ENCODE results near the gene KLRG1. TPM values are rescaled to one million over a fixed set of nuclear protein-coding genes. Genes with fewer than 3 reads are reported as not detected.

KLRG1 gene
- total and polyA plus RNA-seq, 2 of the 8 experiments (the other 6 are each of a cell fraction or from before 2014, with no cell fraction given) = 7.9 to 12.8 TPM

DNA sequence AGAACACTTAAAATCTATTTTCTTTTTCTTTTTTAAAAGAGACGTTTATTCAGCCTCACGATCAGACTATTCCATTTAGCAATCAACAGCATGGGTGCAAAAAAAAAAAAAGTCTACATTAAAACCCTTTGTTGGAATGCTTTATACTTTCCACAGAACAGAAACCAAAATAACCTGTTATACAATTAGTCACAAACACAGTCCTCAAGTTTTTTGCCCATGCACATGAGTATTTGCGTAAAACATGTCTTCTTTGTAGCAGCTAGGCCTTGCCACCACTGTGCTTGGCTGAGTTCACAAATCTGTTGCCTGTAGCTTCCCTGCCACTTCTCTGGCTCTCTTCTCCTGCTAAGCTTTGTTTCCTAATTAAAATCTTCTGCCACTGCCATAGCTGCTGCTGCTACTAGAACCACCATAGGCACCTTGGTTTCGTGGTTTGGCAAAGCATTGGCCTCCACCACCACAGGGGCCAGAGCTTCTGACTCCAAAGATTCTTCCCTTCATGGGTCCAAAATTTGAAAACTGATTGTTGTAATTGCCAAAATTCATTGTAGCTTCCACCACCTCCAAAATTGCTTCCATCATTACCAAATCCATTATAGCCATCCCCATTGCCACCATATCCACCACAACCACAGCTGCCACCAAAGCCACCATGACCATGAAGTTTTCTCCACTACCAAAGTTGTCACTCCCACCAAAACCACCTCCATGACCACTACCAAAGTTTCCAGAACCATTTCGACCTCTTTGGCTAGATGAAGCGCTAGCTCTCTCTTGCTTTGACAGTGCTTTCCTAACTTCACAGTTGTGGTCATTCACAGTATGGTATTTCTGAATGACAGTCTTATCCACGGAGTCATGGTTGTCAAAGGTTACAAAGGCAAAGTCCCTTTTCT lies 38.1 kb downstream of the KLRG1 start (continued):
- TF ChIP-seq, protein P1, sequence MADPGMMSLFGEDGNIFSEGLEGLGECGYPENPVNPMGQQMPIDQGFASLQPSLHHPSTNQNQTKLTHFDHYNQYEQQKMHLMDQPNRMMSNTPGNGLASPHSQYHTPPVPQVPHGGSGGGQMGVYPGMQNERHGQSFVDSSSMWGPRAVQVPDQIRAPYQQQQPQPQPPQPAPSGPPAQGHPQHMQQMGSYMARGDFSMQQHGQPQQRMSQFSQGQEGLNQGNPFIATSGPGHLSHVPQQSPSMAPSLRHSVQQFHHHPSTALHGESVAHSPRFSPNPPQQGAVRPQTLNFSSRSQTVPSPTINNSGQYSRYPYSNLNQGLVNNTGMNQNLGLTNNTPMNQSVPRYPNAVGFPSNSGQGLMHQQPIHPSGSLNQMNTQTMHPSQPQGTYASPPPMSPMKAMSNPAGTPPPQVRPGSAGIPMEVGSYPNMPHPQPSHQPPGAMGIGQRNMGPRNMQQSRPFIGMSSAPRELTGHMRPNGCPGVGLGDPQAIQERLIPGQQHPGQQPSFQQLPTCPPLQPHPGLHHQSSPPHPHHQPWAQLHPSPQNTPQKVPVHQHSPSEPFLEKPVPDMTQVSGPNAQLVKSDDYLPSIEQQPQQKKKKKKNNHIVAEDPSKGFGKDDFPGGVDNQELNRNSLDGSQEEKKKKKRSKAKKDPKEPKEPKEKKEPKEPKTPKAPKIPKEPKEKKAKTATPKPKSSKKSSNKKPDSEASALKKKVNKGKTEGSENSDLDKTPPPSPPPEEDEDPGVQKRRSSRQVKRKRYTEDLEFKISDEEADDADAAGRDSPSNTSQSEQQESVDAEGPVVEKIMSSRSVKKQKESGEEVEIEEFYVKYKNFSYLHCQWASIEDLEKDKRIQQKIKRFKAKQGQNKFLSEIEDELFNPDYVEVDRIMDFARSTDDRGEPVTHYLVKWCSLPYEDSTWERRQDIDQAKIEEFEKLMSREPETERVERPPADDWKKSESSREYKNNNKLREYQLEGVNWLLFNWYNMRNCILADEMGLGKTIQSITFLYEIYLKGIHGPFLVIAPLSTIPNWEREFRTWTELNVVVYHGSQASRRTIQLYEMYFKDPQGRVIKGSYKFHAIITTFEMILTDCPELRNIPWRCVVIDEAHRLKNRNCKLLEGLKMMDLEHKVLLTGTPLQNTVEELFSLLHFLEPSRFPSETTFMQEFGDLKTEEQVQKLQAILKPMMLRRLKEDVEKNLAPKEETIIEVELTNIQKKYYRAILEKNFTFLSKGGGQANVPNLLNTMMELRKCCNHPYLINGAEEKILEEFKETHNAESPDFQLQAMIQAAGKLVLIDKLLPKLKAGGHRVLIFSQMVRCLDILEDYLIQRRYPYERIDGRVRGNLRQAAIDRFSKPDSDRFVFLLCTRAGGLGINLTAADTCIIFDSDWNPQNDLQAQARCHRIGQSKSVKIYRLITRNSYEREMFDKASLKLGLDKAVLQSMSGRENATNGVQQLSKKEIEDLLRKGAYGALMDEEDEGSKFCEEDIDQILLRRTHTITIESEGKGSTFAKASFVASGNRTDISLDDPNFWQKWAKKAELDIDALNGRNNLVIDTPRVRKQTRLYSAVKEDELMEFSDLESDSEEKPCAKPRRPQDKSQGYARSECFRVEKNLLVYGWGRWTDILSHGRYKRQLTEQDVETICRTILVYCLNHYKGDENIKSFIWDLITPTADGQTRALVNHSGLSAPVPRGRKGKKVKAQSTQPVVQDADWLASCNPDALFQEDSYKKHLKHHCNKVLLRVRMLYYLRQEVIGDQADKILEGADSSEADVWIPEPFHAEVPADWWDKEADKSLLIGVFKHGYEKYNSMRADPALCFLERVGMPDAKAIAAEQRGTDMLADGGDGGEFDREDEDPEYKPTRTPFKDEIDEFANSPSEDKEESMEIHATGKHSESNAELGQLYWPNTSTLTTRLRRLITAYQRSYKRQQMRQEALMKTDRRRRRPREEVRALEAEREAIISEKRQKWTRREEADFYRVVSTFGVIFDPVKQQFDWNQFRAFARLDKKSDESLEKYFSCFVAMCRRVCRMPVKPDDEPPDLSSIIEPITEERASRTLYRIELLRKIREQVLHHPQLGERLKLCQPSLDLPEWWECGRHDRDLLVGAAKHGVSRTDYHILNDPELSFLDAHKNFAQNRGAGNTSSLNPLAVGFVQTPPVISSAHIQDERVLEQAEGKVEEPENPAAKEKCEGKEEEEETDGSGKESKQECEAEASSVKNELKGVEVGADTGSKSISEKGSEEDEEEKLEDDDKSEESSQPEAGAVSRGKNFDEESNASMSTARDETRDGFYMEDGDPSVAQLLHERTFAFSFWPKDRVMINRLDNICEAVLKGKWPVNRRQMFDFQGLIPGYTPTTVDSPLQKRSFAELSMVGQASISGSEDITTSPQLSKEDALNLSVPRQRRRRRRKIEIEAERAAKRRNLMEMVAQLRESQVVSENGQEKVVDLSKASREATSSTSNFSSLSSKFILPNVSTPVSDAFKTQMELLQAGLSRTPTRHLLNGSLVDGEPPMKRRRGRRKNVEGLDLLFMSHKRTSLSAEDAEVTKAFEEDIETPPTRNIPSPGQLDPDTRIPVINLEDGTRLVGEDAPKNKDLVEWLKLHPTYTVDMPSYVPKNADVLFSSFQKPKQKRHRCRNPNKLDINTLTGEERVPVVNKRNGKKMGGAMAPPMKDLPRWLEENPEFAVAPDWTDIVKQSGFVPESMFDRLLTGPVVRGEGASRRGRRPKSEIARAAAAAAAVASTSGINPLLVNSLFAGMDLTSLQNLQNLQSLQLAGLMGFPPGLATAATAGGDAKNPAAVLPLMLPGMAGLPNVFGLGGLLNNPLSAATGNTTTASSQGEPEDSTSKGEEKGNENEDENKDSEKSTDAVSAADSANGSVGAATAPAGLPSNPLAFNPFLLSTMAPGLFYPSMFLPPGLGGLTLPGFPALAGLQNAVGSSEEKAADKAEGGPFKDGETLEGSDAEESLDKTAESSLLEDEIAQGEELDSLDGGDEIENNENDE (IDR thresholded peaks at IDR 0.05; ENCODE audit: insufficient replicate concordance, low read length) = no peak

Measured in H1 (cell line).